Testis (tissue), 3 donors: ENCODE results near the gene CAMTA1. TPM values are rescaled to one million over a fixed set of nuclear protein-coding genes. Genes with fewer than 3 reads are reported as not detected.

Experiments
- DNase-seq: peaks from one replicate; pipeline ENCODE4 v3.0.0-alpha.2; 2019
- H3K27ac ChIP-seq, 2 donors: fragments of 200-600 bp; sonication (generic); one replicate each; pipeline ENCODE4 v1.5.1; 2019
- H3K27me3 ChIP-seq: fragments of 200-600 bp; sonication (generic); one replicate; pipeline ENCODE4 v1.5.1; 2019
- H3K36me3 ChIP-seq: fragments of 200-600 bp; sonication (generic); one replicate; pipeline ENCODE4 v1.5.1; 2017; ENCODE audit warnings: low read depth; ENCODE audit errors: missing control alignments
- H3K4me1 ChIP-seq: fragments of 200-600 bp; sonication (generic); one replicate; pipeline ENCODE4 v1.5.1; 2019
- H3K4me3 ChIP-seq, 2 donors: fragments of 200-600 bp; sonication (generic); one replicate each; pipeline ENCODE4 v1.5.1; 2017 to 2019
- H3K9me3 ChIP-seq: fragments of 200-600 bp; sonication (generic); one replicate; pipeline ENCODE4 v1.5.1; 2017
- CTCF ChIP-seq, 3 experiments: fragments of 450-650 bp in 2 of 3; fragments of 200-600 bp in 1 of 3; sonication (generic) in 1 of 3; IDR thresholded peaks; one replicate each; pipeline ENCODE4 v1.5.1; 2016 to 2019; ENCODE audit warnings: antibody characterized with exemption in 3 of 3, mild to moderate bottlenecking in 2 of 3, moderate library complexity in 1 of 3
- POLR2A ChIP-seq: fragments of 450-650 bp; IDR thresholded peaks from one replicate; pipeline ENCODE4 v1.6.1; 2017; ENCODE audit warnings: antibody characterized with exemption, mild to moderate bottlenecking, moderate library complexity
- WGBS, 2 donors: methylation state at CpG; one replicate each; pipeline ENCODE4 v1.1.5; 2018; 5-methylcytosine and 5-hydroxymethylcytosine counted together
- intact Hi-C: fragments of 100-400 bp; cut with DNase I; formaldehyde crosslinking; loops from one replicate; pipeline ENCODE4 v1.15.1; 2023; ENCODE audit warnings: low total_unique reads
- polyA plus RNA-seq: library from polyadenylated mRNA; stranded (reverse); fragments of 350-450 nt; fragmentation: Illumina TruSeq; extraction: RNeasy Lipid Tissue Mini Kit (QIAGEN cat#74804); gene quantifications from one replicate; pipeline ENCODE4 v1.2.3, GENCODE V29; 2014; ENCODE audit warnings: low read depth, low replicate concordance; ENCODE audit not compliant: insufficient read depth
- total RNA-seq, 2 donors: library from RNA; depleted of rRNA; stranded (reverse); fragments of >200 nt; gene quantifications; one replicate each; pipeline ENCODE4 v1.2.3, GENCODE V29; 2016

The CAMTA1 gene
- total and polyA plus RNA-seq, 3 donors from 2014 or later, result 116 to 158 (median 119) TPM

GRCh38 chr1:7534061-7534825 lies 749.0 kb downstream of the CAMTA1 start:
- no peak for TF ChIP-seq POLR2A
- no peak for TF ChIP-seq CTCF (IDR thresholded peaks at IDR 0.05)
- intact Hi-C loops, result no loop called here
- no peak overlapping the region for H3K27ac ChIP-seq
- no peaks in the 10 kb centered on the region for H3K9me3 ChIP-seq
- H3K27me3 ChIP-seq, result no peaks in the 10 kb centered on the region
- no peaks in the 10 kb centered on the region for H3K36me3 ChIP-seq
- WGBS, 2 donors, result 39 to 51% methylated on average over 23 to 24 of the region's 24 CpGs
- DNase-seq, result no peak
- no peak overlapping the region for H3K4me3 ChIP-seq
- peaks cover 6% of the 10 kb centered on the region for H3K4me1 ChIP-seq

- Histone ChIP-seq H3K27ac (no peak overlapping the region), H3K4me1 (peaks cover 6% of the 10 kb centered on the region), H3K27me3 (no peaks in the 10 kb centered on the region), H3K9me3 (no peaks in the 10 kb centered on the region), H3K4me3 (no peak overlapping the region), H3K36me3 (no peaks in the 10 kb centered on the region)
- intact Hi-C loops, result no loop called here
- WGBS, 2 donors, result 83 to 88% methylated on average over 11 of the region's 11 CpGs
- DNase-seq, result no peak
- TF ChIP-seq POLR2A (no peak), CTCF (IDR thresholded peaks at IDR 0.05) (no peak)
These were observed 749.8 kb downstream of the CAMTA1 start for GRCh38 chr1:7535016-7535415.

DNA sequence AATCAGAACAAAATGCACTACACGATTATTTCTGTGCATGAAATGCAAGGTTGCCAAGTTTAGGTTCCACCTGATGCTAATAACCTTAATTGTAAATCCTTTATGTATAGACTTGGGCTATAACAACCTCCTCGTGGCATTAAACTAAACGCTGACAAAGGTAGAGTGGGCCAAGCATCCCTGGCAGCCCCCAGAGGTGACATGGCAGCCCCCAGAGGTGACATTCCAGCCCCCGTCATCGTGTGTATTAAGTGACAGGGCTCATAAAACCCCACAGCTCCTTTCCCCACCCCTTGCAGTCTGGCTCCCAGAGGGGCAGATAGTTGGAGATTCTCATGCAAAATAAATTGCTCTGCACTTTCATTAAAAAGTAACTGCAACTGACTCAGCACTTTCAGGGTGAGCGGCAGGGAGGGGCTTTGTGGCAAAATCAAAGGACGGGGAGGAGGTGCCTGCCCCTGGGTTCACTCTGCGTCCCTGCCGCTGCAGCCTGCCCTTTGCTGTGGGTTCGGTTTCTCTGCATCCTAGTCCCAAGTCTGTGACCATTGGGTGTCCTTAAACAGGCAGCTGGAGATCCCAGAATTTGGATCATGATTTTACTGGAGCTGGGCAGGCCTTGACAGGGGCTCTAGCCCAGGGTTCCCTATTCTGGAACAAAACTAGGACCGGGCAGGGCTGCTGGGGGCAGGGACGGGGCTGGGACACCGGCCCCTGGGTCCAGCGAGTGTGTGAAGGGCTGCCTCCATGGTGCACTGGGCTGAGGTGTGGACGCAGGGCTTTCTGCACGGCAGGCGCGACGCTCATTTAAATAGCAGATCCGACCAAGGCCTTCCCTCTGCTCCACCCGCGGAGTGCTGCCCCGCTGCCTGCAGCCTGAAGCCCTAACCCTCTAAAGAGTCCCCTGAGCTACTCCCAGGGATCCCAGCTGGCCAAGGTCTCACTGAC lies 751.0 kb downstream of the CAMTA1 start:
- DNase-seq, result no peak
- Histone ChIP-seq H3K27me3 (no peaks in the 10 kb centered on the region), H3K36me3 (no peaks in the 10 kb centered on the region), H3K9me3 (no peaks in the 10 kb centered on the region), H3K4me3 (no peak overlapping the region), H3K4me1 (peaks cover 9% of the 10 kb centered on the region), H3K27ac (no peak overlapping the region)
- intact Hi-C loops, result no loop called here
- WGBS, 2 donors, result 78 to 83% methylated on average over 21 to 23 of the region's 23 CpGs
- TF ChIP-seq CTCF (IDR thresholded peaks at IDR 0.05) (no peak), POLR2A (no peak)

DNA sequence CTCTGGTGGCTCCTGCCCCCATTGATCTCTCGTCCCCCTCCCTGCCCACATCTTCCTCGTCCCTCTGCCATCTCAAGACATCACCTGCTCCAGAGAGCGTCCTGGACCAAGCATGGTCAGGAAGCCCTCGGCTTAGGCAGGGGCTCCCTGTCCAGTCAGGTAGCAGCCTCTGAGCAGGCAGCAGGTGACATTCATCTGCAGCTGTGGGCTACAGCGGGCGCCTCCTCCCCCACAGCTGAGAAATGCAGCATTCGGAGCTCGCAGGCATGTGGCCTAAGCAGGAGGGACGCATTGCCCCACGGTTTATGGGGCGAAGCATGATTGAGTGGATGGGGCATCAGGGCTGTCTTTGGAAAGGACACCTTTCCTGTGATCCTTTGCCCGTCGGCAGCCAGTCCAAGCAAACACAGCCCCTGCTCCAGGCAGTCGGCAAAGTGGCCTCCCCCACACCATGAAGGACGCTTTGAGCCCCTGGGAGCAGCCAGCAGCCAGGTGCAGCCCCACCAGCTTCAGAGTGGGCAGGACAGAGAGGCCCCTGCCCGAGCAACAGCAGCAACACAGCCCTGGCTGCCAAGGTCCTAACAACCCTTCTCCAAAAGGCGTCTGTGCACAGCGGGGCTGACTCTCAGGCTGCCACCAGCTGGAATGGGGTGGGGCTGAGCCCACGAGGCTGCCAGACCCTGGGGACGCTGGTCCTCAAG lies 751.8 kb downstream of the CAMTA1 start:
- Histone ChIP-seq H3K36me3 (no peaks in the 10 kb centered on the region), H3K9me3 (no peaks in the 10 kb centered on the region), H3K27ac (no peak overlapping the region), H3K4me3 (no peak overlapping the region), H3K4me1 (peaks cover 9% of the 10 kb centered on the region), H3K27me3 (no peaks in the 10 kb centered on the region)
- TF ChIP-seq POLR2A, result no peak
- TF ChIP-seq CTCF (IDR thresholded peaks at IDR 0.05), result no peak
- intact Hi-C loops, result no loop called here
- no peak for DNase-seq
- 56 to 70% methylated on average over 11 to 18 of the region's 20 CpGs for WGBS, 2 donors
